ENCODE data around the gene AKR1A1.
"Not testable (repeated sequence)": the region's sequence is repeated elsewhere in the genome, so short reads cannot be mapped to it uniquely, and the experiment has no call there.

Gene AKR1A1

GRCh38 chr1:45550401-45551351 lies at the start of gene AKR1A1:
Gene AKR1A1, plus strand, starts transcription at chr1:45550826. Its CDS starts 10,969 bp downstream, at chr1:45561795.
- peak; percentile 92 for DNase-seq

GRCh38 chr1:45501505-45501859 lies 49.1 kb upstream of the AKR1A1 start:
- DNase-seq, result no peak

GRCh38 chr1:45503462-45504360 lies 46.9 kb upstream of the AKR1A1 start:
- no peak for DNase-seq

- no peak for DNase-seq
Measured at GRCh38 chr1:45507195-45507594, 43.4 kb upstream of the AKR1A1 start.

DNA sequence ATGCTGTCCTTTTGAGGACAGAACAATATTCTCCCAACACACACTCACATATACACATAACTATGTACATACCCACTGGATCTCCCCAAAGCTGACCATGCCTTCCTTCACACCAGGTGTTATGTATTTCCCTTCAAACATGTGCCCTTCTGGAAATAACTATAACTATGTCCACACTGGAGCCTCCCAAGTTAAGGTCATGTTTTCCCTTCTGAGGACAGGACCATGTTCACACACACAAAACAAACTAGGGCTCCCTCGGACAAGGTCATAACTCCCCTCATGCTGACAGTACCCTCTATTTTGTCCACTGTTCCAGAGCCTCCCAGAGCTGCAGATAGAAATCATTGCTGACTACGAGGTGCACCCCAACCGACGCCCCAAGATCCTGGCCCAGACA lies 42.7 kb upstream of the AKR1A1 start:
- DNase-seq, result no peak

GRCh38 chr1:45508295-45509151 lies 42.1 kb upstream of the AKR1A1 start:
- no peak for DNase-seq

DNA sequence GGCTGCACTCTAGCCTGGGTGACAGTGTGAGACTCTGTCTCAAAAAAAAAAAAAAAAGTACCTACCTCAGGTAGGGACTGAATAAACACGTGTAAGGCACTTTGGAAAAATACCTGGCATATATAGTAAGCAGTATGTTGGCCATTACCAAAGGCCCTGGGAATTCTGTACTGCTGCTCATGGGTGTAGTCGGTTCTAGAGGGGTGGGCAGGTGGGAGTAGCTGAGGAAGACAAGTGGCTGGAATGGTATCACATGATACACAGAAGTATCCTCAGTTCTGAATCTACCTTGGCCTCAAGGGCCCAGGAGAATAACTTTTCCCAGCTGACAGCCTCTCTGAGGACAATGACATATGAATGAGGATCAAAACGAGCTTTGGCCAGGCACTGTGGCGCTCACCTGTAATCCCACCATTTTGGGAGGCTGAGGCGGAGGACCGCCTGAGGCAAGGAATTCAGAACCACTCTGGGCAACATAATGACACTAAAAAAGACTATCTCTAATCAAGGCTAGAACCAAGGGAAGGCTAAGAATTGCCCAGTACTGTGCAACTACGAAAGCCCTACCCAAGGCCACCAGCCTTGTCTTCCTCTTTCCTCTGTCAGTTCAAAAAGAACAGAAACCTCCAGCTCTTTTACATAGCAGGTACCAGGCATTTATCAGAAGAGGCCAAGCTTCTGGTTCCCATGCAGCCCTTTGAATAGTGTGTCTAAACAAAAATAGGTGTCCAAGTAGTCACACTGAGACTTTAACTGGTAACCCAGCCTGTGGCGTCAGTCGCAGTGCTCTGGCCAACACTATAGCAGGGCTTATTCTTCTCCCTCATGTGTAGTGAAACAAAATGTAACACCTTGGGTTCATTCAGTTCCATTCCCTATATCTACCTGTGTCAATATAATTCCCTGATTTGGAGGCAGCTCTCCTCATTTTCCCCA lies 40.3 kb upstream of the AKR1A1 start:
- no peak for DNase-seq

DNA sequence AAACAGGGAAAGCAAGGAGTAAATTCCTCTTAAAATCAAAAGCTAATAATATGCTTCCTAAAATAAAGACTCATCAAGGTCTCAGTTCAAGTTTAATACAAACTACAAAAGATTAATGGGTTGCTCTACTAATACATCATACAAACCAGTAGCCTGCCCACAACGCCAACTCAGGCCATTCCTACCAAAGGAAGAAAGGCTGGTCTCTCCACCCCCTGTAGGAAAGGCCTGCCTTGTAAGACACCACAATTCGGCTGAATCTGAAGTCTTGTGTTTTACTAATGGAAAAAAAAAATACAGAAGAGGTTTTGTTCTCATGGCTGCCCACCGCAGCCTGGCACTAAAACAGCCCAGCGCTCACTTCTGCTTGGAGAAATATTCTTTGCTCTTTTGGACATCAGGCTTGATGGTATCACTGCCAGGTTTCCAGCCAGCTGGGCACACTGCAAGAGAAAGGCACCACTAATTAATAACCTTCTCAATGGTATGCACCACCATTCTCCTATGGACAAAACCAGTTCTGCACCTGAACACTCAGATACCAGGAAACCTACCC lies 39.6 kb upstream of the AKR1A1 start:
- no peak for DNase-seq

DNA sequence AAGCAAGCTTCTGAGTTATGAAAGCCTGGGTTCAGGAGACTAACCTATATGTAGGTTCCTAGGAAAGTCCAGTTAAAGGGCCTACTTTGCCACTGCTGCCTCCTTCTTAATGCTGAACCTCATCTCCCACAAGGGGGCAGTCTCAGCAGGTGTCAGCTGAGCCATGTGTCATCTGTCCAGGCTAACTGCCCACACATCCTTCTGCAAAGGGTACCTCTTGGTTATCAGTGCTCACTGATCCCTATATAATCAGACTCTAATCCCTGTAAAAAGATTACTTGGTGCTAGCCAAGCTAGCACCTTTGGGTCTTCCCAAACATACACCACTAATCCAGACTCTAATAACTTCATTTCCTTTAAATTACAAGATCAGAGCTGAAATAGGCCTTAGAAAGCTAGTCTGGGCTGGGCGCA lies 38.0 kb upstream of the AKR1A1 start:
- DNase-seq, result no peak

- DNase-seq, result not testable (repeated sequence)
Measured at GRCh38 chr1:45513532-45514260, 36.9 kb upstream of the AKR1A1 start.

GRCh38 chr1:45516036-45516435 lies 34.6 kb upstream of the AKR1A1 start:
- DNase-seq, result no peak

GRCh38 chr1:45516465-45516864 lies 34.2 kb upstream of the AKR1A1 start:
- DNase-seq, result no peak

GRCh38 chr1:45518366-45518765 lies 32.3 kb upstream of the AKR1A1 start:
- DNase-seq, result not testable (repeated sequence)

DNA sequence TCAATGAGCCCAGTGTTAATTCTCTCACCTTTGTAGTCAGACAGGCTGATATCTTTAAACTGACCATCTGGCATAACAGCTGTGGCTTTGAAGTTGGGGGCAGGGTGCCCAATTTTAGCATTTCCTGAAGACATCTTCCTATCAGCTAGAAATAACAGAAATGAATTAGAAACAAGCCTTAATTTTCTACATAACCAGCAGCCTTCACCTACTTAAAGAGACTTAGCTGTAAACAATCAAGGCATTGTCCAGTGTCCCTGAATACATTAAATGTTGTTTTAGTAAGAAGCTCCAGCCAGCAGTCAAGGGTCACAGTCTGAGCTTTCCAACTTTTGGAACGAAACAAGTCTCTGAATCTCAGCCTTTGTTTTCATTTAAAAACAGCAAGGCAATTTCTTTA lies 31.7 kb upstream of the AKR1A1 start:
- no peak for DNase-seq

- DNase-seq, result not testable (repeated sequence)
Measured at GRCh38 chr1:45519774-45520173, 30.9 kb upstream of the AKR1A1 start.

- peak; percentile 99 for DNase-seq
Measured at GRCh38 chr1:45521413-45522323, 29.0 kb upstream of the AKR1A1 start, which contains the start of gene PRDX1. Gene PRDX1, minus strand, starts transcription at chr1:45521884. Its CDS starts 2,841 bp downstream, at chr1:45519043.

- no peak for DNase-seq
Measured at GRCh38 chr1:45522324-45523104, 28.1 kb upstream of the AKR1A1 start.

DNA sequence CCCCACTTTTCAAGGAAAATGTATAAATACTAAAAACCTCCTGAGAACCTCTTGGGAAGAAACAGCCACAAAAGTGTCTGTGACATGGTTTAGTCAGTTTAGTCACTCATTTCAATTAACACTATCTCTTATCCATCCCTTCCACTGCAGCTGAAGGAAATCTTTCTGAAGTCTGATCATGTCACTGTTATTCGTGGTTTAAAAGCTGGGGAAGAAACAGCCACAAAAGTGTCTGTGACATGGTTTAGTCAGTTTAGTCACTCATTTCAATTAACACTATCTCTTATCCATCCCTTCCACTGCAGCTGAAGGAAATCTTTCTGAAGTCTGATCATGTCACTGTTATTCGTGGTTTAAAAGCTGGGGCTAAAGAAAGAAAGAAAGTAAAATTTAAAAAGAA lies 27.1 kb upstream of the AKR1A1 start:
- DNase-seq, result not testable (repeated sequence)

Measured in NCI-H2107 (cell line).